PFSK-1 (cell line): ENCODE data around the gene ZC3H10.
A peak's percentile ranks its signal among the peaks of the same experiment; 100 is the strongest.

Source experiments
- FOXP2 ChIP-seq: optimal IDR thresholded peaks from 2 replicates; pipeline ENCODE3; 2011; ENCODE audit warnings: borderline replicate concordance, control low read depth, inconsistent platforms; ENCODE audit not compliant: insufficient read depth; ENCODE audit errors: extremely low read length, extremely low read depth
- POLR2AphosphoS5 ChIP-seq: IDR thresholded peaks from 2 replicates; pipeline ENCODE4 v1.6.1; 2012; ENCODE audit warnings: low read depth, mild to moderate bottlenecking, control low read depth, low read length, moderate library complexity
- REST ChIP-seq, 2 experiments: IDR thresholded peaks; 2 replicates each; pipeline versions ENCODE4 v1.6.1 to v1.8.0; 2011 to 2012; ENCODE audit warnings: low read depth in 2 of 2, low read length in 2 of 2, control low read depth in 1 of 2, inconsistent platforms in 1 of 2, mild to moderate bottlenecking in 1 of 2, moderate library complexity in 1 of 2; ENCODE audit not compliant: insufficient read depth in 1 of 2
- SIN3A ChIP-seq: IDR thresholded peaks from 2 replicates; pipeline ENCODE4 v1.6.1; 2012; ENCODE audit warnings: mild to moderate bottlenecking, low read length, moderate library complexity, borderline replicate concordance; ENCODE audit not compliant: insufficient read depth
- TAF1 ChIP-seq: IDR thresholded peaks from 2 replicates; pipeline ENCODE4 v1.6.1; 2012; ENCODE audit warnings: low read length, control low read depth, borderline replicate concordance; ENCODE audit not compliant: insufficient read depth

ZC3H10 gene

GRCh38 chr12:56118688-56119357 is 757 bp downstream of the ZC3H10 start:
- no peak for TF ChIP-seq REST (IDR thresholded peaks at IDR 0.05; ENCODE audit: insufficient read depth in 1 of 2, low read depth in 2 of 2, low read length in 2 of 2)
- TF ChIP-seq POLR2AphosphoS5, result no peak
- TF ChIP-seq TAF1, result no peak

DNA sequence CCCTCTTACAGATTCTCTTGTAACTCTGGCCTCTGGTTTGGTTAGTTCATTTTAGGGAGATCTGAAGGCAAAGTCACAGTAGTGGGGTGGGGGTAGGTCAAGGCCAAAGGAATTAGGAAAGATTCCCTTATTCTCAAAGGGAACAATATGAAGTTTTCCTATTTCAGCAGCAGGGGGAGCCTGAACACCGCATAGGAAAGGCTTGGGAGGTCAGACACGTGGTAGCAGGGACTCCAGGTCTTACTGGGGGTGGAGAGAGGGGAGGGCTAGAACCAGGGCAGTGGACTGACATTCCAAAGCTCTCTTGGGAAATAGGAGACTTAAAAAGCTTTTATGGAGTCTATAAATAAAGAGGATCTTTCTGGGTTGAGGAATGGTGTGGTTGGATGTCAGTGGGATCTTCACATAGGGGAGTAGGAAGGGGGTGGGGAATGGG is 1.3 kb downstream of the ZC3H10 start:
- 0 out of 4 replicates have a peak, but pooled peaks of 1 of the 2 experiments have one; percentile 24 for TF ChIP-seq REST (IDR thresholded peaks at IDR 0.05; ENCODE audit: insufficient read depth in 1 of 2, low read depth in 2 of 2, low read length in 2 of 2)
- TF ChIP-seq SIN3A, result peak; percentile 77; the same call in 1 of the 2 replicates
- TF ChIP-seq POLR2AphosphoS5, result peak; percentile 25; the same call in 1 of the 2 replicates
- TF ChIP-seq FOXP2, result no peak
- TF ChIP-seq TAF1, result 0 out of 2 replicates have a peak, but pooled peaks have one; percentile 21

DNA sequence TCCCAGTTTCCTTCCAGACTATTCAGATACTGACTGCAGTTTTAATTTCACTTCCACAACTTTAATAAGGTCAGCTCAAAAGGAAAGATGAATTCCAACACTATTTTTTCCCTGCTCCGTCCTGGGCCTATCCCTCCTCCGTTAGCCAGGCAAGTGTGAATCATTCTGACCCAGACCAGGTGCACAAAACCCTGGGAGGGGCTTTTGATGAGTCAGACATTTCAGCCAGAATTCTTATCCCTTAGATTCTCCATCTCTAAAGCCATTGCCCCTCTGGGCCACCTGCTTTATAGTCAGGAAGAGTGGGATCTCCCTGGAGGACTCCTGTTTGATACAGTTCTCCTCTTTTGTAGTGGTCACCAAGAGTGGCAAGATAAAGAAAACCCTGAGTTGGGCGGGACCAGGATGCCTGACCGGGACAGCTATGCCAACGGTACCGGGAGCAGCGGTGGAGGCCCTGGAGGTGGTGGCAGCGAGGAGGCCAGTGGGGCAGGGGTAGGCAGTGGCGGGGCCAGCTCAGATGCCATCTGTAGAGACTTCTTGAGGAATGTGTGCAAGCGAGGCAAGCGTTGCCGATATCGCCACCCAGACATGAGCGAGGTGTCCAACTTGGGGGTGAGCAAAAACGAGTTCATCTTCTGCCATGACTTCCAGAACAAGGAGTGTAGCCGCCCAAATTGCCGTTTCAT is 2.2 kb downstream of the ZC3H10 start:
- TF ChIP-seq FOXP2 (no peak), REST (IDR thresholded peaks at IDR 0.05; ENCODE audit: insufficient read depth in 1 of 2, low read depth in 2 of 2, low read length in 2 of 2) (no peak), TAF1 (no peak), POLR2AphosphoS5 (no peak), SIN3A (no peak)

DNA sequence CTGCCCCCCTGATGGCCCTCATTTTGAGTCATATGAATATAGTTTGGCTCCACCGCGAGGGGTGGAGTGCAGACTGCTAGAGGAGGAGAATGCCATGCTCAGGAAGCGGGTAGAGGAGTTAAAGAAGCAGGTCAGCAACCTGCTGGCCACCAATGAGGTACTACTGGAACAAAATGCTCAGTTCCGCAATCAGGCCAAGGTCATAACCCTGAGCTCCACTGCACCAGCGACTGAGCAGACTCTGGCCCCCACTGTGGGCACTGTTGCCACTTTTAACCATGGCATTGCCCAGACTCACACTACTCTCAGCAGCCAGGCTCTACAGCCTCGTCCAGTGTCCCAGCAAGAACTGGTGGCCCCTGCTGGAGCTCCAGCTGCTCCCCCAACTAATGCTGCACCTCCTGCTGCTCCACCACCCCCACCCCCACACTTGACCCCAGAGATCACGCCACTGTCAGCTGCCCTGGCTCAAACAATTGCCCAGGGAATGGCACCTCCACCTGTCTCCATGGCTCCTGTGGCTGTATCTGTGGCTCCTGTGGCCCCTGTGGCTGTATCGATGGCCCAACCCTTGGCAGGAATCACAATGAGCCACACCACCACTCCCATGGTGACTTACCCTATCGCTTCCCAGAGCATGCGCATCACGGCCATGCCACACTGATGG is 3.3 kb downstream of the ZC3H10 start:
- no peak for TF ChIP-seq POLR2AphosphoS5
- TF ChIP-seq FOXP2, result no peak
- TF ChIP-seq TAF1, result no peak
- TF ChIP-seq SIN3A, result no peak
- no peak for TF ChIP-seq REST (IDR thresholded peaks at IDR 0.05; ENCODE audit: insufficient read depth in 1 of 2, low read depth in 2 of 2, low read length in 2 of 2)
